Measurements from ENCODE around the gene P2RX5. TPM values are rescaled to one million over a fixed set of nuclear protein-coding genes. Genes with fewer than 3 reads are reported as not detected.
"Not testable (repeated sequence)": the region's sequence is repeated elsewhere in the genome, so short reads cannot be mapped to it uniquely, and the experiment has no call there.

The P2RX5 gene
- polyA plus RNA-seq, 1 donor (not counting 4 experiments of a cell fraction or from before 2014, with no cell fraction given) = 0.43 TPM

- no peak for FAIRE-seq
- dilution Hi-C loops (cut with MboI; ENCODE audit: extremely low pct_ligation_motif_present, low sequenced_read_pairs) = no loop called here
- Histone ChIP-seq H3K4me3 (ENCODE audit: control insufficient read depth in 2 of 3, extremely low read depth in 1 of 3, insufficient read depth in 2 of 3, low read depth in 1 of 3, low read length in 3 of 3) (no peak overlapping the region), H3K9me1 (ENCODE audit: control insufficient read depth, extremely low read depth, insufficient read depth, low read length) (no peaks in the 10 kb centered on the region), H3K79me2 (ENCODE audit: control insufficient read depth, insufficient read depth, low read length) (no peaks in the 10 kb centered on the region), H3K9me3 (ENCODE audit: control insufficient read depth, low read depth, low read length) (no peaks in the 10 kb centered on the region), H4K20me1 (ENCODE audit: control insufficient read depth, extremely low read depth, insufficient read depth, low read length) (no peaks in the 10 kb centered on the region), H2AFZ (ENCODE audit: control insufficient read depth, low read length) (no peak overlapping the region), H3K4me2 (ENCODE audit: control insufficient read depth, extremely low read depth, insufficient read depth, low read depth, low read length) (no peak overlapping the region), H3K36me3 (ENCODE audit: control insufficient read depth in 2 of 2, extremely low read depth in 1 of 2, insufficient read depth in 2 of 2, low read length in 2 of 2) (no peaks in the 10 kb centered on the region), H3K27ac (ENCODE audit: control insufficient read depth, insufficient read depth, low read length) (no peak overlapping the region), H3K4me1 (ENCODE audit: control insufficient read depth, extremely low read depth, insufficient read depth, low read length) (no peaks in the 10 kb centered on the region), H3K9ac (ENCODE audit: control insufficient read depth, extremely low read depth, insufficient read depth, low read length) (no peak overlapping the region), H3K27me3 (ENCODE audit: control insufficient read depth, extremely low read depth, insufficient read depth, low read length) (no peaks in the 10 kb centered on the region)
- no peak for DNase-seq (ENCODE audit: low read depth, low spot score)
- TF ChIP-seq EZH2 (IDR thresholded peaks at IDR 0.05; ENCODE audit: low read length) (no peak), CTCF (optimal IDR thresholded peaks at IDR 0.05 in 1 of 3, IDR thresholded peaks at IDR 0.05 in 1 of 3, conservative IDR thresholded peaks at IDR 0.05 in 1 of 3; ENCODE audit: extremely low read depth in 1 of 3, insufficient read depth in 2 of 3, low read length in 3 of 3) (no peak)
These were observed 9.2 kb upstream of the P2RX5 start for GRCh38 chr17:3704931-3705717.

GRCh38 chr17:3702041-3702539 is 6.1 kb upstream of the P2RX5 start:
- H3K4me3 ChIP-seq (ENCODE audit: control insufficient read depth in 2 of 3, extremely low read depth in 1 of 3, insufficient read depth in 2 of 3, low read depth in 1 of 3, low read length in 3 of 3); FAIRE-seq; H3K9ac ChIP-seq (ENCODE audit: control insufficient read depth, extremely low read depth, insufficient read depth, low read length); H3K27ac ChIP-seq (ENCODE audit: control insufficient read depth, insufficient read depth, low read length); dilution Hi-C loops (cut with MboI; ENCODE audit: extremely low pct_ligation_motif_present, low sequenced_read_pairs); H4K20me1 ChIP-seq (ENCODE audit: control insufficient read depth, extremely low read depth, insufficient read depth, low read length); H2AFZ ChIP-seq (ENCODE audit: control insufficient read depth, low read length); H3K9me3 ChIP-seq (ENCODE audit: control insufficient read depth, low read depth, low read length); H3K4me2 ChIP-seq (ENCODE audit: control insufficient read depth, extremely low read depth, insufficient read depth, low read depth, low read length); H3K9me1 ChIP-seq (ENCODE audit: control insufficient read depth, extremely low read depth, insufficient read depth, low read length); DNase-seq (ENCODE audit: low read depth, low spot score); H3K79me2 ChIP-seq (ENCODE audit: control insufficient read depth, insufficient read depth, low read length); H3K27me3 ChIP-seq (ENCODE audit: control insufficient read depth, extremely low read depth, insufficient read depth, low read length); H3K4me1 ChIP-seq (ENCODE audit: control insufficient read depth, extremely low read depth, insufficient read depth, low read length); H3K36me3 ChIP-seq (ENCODE audit: control insufficient read depth in 2 of 2, extremely low read depth in 1 of 2, insufficient read depth in 2 of 2, low read length in 2 of 2): not testable (repeated sequence)

All from keratinocyte (primary cell).